Neutrophil (primary cell): ENCODE results near the gene SRP54.
A peak's percentile ranks its signal among the peaks of the same experiment; 100 is the strongest.

Experiments used
- H3K27ac ChIP-seq: fragments of 200-600 bp; sonication (generic); 2 replicates; pipeline ENCODE4 v1.5.1; 2016; ENCODE audit warnings: mild to moderate bottlenecking, moderate library complexity
- H3K27me3 ChIP-seq: fragments of 200-600 bp; sonication (generic); 2 replicates; pipeline ENCODE4 v1.6.0; 2016; ENCODE audit warnings: mild to moderate bottlenecking
- H3K36me3 ChIP-seq: fragments of 200-600 bp; sonication (generic); 2 replicates; pipeline ENCODE4 v1.5.1; 2017
- H3K4me1 ChIP-seq, 2 experiments: fragments of 200-600 bp in 1 of 2; sonication (generic) in 1 of 2; 1 replicate in 1 of 2; 2 replicates in 1 of 2; pipeline versions ENCODE4 v1.5.1 to v1.6.1; 2013 to 2016; ENCODE audit warnings: low read depth in 1 of 2, low read length in 1 of 2, mild to moderate bottlenecking in 1 of 2, moderate library complexity in 1 of 2; ENCODE audit not compliant: control insufficient read depth in 1 of 2, insufficient read depth in 1 of 2
- H3K4me3 ChIP-seq, 2 experiments: fragments of 200-600 bp in 1 of 2; sonication (generic) in 1 of 2; 1 replicate in 1 of 2; 2 replicates in 1 of 2; pipeline ENCODE4 v1.5.1; 2013 to 2016; ENCODE audit warnings: low read depth in 1 of 2, low read length in 1 of 2, mild to moderate bottlenecking in 1 of 2, moderate library complexity in 1 of 2
- H3K9me3 ChIP-seq: fragments of 200-600 bp; sonication (generic); 2 replicates; pipeline ENCODE4 v1.5.1; 2016
- CTCF ChIP-seq: fragments of 200-600 bp; sonication (generic); IDR thresholded peaks from 2 replicates; pipeline ENCODE4 v1.5.1; 2016; ENCODE audit warnings: antibody characterized with exemption

Gene SRP54

GRCh38 chr14:34964977-34965764 is 17.6 kb upstream of the SRP54 start:
- peaks cover 5 to 13% of the 10 kb centered on the region in 2 experiments for H3K4me1 ChIP-seq
- TF ChIP-seq CTCF = no peak
- H3K36me3 ChIP-seq = peaks cover 38% of the 10 kb centered on the region
- H3K4me3 ChIP-seq = no peak overlapping the region
- H3K27me3 ChIP-seq = no peaks in the 10 kb centered on the region
- H3K27ac ChIP-seq = peak overlapping the region; percentile 63
- H3K9me3 ChIP-seq = no peaks in the 10 kb centered on the region

GRCh38 chr14:34965912-34966311 is 16.9 kb upstream of the SRP54 start:
- H3K36me3 ChIP-seq = peaks cover 34% of the 10 kb centered on the region
- H3K9me3 ChIP-seq = no peaks in the 10 kb centered on the region
- H3K4me1 ChIP-seq = peaks cover 5 to 13% of the 10 kb centered on the region in 2 experiments
- H3K4me3 ChIP-seq = no peak overlapping the region
- H3K27me3 ChIP-seq = no peaks in the 10 kb centered on the region
- peak overlapping the region; percentile 63 for H3K27ac ChIP-seq
- no peak for TF ChIP-seq CTCF

GRCh38 chr14:34966413-34966812 is 16.4 kb upstream of the SRP54 start:
- peaks cover 5 to 13% of the 10 kb centered on the region in 2 experiments for H3K4me1 ChIP-seq
- no peak overlapping the region for H3K4me3 ChIP-seq
- H3K9me3 ChIP-seq = no peaks in the 10 kb centered on the region
- TF ChIP-seq CTCF = no peak
- peaks cover 34% of the 10 kb centered on the region for H3K36me3 ChIP-seq
- no peaks in the 10 kb centered on the region for H3K27me3 ChIP-seq
- H3K27ac ChIP-seq = peak overlapping the region; percentile 63

- no peak overlapping the region for H3K4me3 ChIP-seq
- H3K4me1 ChIP-seq = peaks cover 5 to 10% of the 10 kb centered on the region in 2 experiments
- no peak for TF ChIP-seq CTCF
- H3K27me3 ChIP-seq = no peaks in the 10 kb centered on the region
- H3K27ac ChIP-seq = no peak overlapping the region
- peaks cover 24% of the 10 kb centered on the region for H3K36me3 ChIP-seq
- H3K9me3 ChIP-seq = no peaks in the 10 kb centered on the region
Observed at GRCh38 chr14:34970665-34971064, 12.1 kb upstream of the SRP54 start.

GRCh38 chr14:34971381-34971780 is 11.4 kb upstream of the SRP54 start:
- Histone ChIP-seq H3K36me3 (peaks cover 24% of the 10 kb centered on the region), H3K9me3 (no peaks in the 10 kb centered on the region), H3K4me3 (no peak overlapping the region), H3K27ac (no peak overlapping the region), H3K4me1 (peaks cover 0 to 3% of the 10 kb centered on the region in 2 experiments), H3K27me3 (no peaks in the 10 kb centered on the region)
- TF ChIP-seq CTCF = no peak
